ENCODE data around the gene IKZF5. TPM values are rescaled to one million over a fixed set of nuclear protein-coding genes. Genes with fewer than 3 reads are reported as not detected.

Gene IKZF5
- total RNA-seq, 2 experiments from 2014 or later, result 81.8 to 87.1 TPM

GRCh38 chr10:122966879-122967278, 41.7 kb downstream of the IKZF5 start:
- H3K27me3 ChIP-seq (ENCODE audit: control insufficient read depth in 1 of 2, insufficient read depth in 2 of 2, low read length in 2 of 2), result peaks cover 2% of the 10 kb centered on the region in 2 experiments
- H3K36me3 ChIP-seq (ENCODE audit: insufficient read depth, low read length), result no peaks in the 10 kb centered on the region
- H3K4me3 Mint-ChIP-seq, result no peak overlapping the region
- no peak for ATAC-seq (ENCODE audit: poor library complexity)
- intact Hi-C loops (cut with DNase I, micrococcal nuclease), result no loop called here
- H3K27ac Mint-ChIP-seq, result no peak overlapping the region
- DNase-seq, result no peak
- ChIA-PET CTCF (interaction anchor here (1.3 kb wide), 1 partner anchor 13 kb away, joined by 4 read pairs; the partner anchor contains the start of gene PSTK), POLR2A (interaction anchor here (1.6 kb wide), 1 partner anchor 13 kb away, joined by 5 read pairs; the partner anchor contains the start of gene PSTK)
- TF ChIP-seq CTCF (IDR thresholded peaks at IDR 0.05), result no peak
- H3K9me3 Mint-ChIP-seq, result peaks cover 22% of the 10 kb centered on the region
- H3K4me1 Mint-ChIP-seq (ENCODE audit: low read depth), result no peaks in the 10 kb centered on the region
- peaks cover 39% of the 10 kb centered on the region for H3K27me3 Mint-ChIP-seq
- no peaks in the 10 kb centered on the region for H3K36me3 Mint-ChIP-seq (ENCODE audit: low read depth)
- no peak overlapping the region for H3K4me3 ChIP-seq (ENCODE audit: low read length)
- H3K4me1 ChIP-seq (ENCODE audit: insufficient read depth, low read length), result no peaks in the 10 kb centered on the region
- H3K27ac ChIP-seq (ENCODE audit: low read depth in 1 of 2, low read length in 2 of 2), result no peak overlapping the region
- peaks cover 9 to 23% of the 10 kb centered on the region in 2 experiments for H3K9me3 ChIP-seq (ENCODE audit: control insufficient read depth in 1 of 2, insufficient read depth in 1 of 2, low read length in 2 of 2)

- no peak overlapping the region for H3K4me3 Mint-ChIP-seq
- no peak overlapping the region for H3K4me3 ChIP-seq (ENCODE audit: low read length)
- CTCF ChIA-PET, result no interaction called here
- H3K4me1 Mint-ChIP-seq (ENCODE audit: low read depth), result no peaks in the 10 kb centered on the region
- H3K9me3 Mint-ChIP-seq, result peaks cover 15% of the 10 kb centered on the region
- DNase-seq (no peak), ATAC-seq (ENCODE audit: poor library complexity) (no peak)
- H3K27ac ChIP-seq (ENCODE audit: low read depth in 1 of 2, low read length in 2 of 2), result no peak overlapping the region
- H3K36me3 ChIP-seq (ENCODE audit: insufficient read depth, low read length), result no peaks in the 10 kb centered on the region
- no peaks in the 10 kb centered on the region for H3K4me1 ChIP-seq (ENCODE audit: insufficient read depth, low read length)
- peaks cover 48% of the 10 kb centered on the region for H3K27me3 Mint-ChIP-seq
- no peak overlapping the region for H3K27ac Mint-ChIP-seq
- intact Hi-C loops (cut with DNase I, micrococcal nuclease), result no loop called here
- H3K36me3 Mint-ChIP-seq (ENCODE audit: low read depth), result no peaks in the 10 kb centered on the region
- TF ChIP-seq CTCF (IDR thresholded peaks at IDR 0.05), result no peak
- H3K9me3 ChIP-seq (ENCODE audit: control insufficient read depth in 1 of 2, insufficient read depth in 1 of 2, low read length in 2 of 2), result peaks cover 9 to 20% of the 10 kb centered on the region in 2 experiments
- peaks cover 7 to 8% of the 10 kb centered on the region in 2 experiments for H3K27me3 ChIP-seq (ENCODE audit: control insufficient read depth in 1 of 2, insufficient read depth in 2 of 2, low read length in 2 of 2)
- POLR2A ChIA-PET, result interaction anchor here (1.0 kb wide), 1 partner anchor 8 kb away, joined by 3 read pairs; the partner anchor contains the start of gene C10orf88
These were observed 46.2 kb downstream of the IKZF5 start for GRCh38 chr10:122962405-122962804.

- Mint-ChIP-seq H3K36me3 (ENCODE audit: low read depth) (peaks cover 15% of the 10 kb centered on the region), H3K27me3 (peaks cover 18% of the 10 kb centered on the region), H3K27ac (no peak overlapping the region), H3K9me3 (peaks cover 2% of the 10 kb centered on the region), H3K4me1 (ENCODE audit: low read depth) (peaks cover 27% of the 10 kb centered on the region), H3K4me3 (no peak overlapping the region)
- TF ChIP-seq CTCF (IDR thresholded peaks at IDR 0.05), result no peak
- Histone ChIP-seq H3K27me3 (ENCODE audit: control insufficient read depth in 1 of 2, insufficient read depth in 2 of 2, low read length in 2 of 2) (peaks cover 7 to 8% of the 10 kb centered on the region in 2 experiments), H3K9me3 (ENCODE audit: control insufficient read depth in 1 of 2, insufficient read depth in 1 of 2, low read length in 2 of 2) (peaks cover 0 to 12% of the 10 kb centered on the region in 2 experiments), H3K4me1 (ENCODE audit: insufficient read depth, low read length) (peaks cover 23% of the 10 kb centered on the region), H3K36me3 (ENCODE audit: insufficient read depth, low read length) (no peaks in the 10 kb centered on the region), H3K27ac (ENCODE audit: low read depth in 1 of 2, low read length in 2 of 2) (no peak overlapping the region), H3K4me3 (ENCODE audit: low read length) (no peak overlapping the region)
- DNase-seq, result no peak
- no peak for ATAC-seq (ENCODE audit: poor library complexity)
- intact Hi-C loops (cut with DNase I, micrococcal nuclease), result loop anchor here in 1 of 2 experiments (2.0 to 10.0 kb wide), 5 partner anchors 53 to 1033 kb away; partner anchors contain the start of genes ATE1, BUB3 and PLEKHA1
- ChIA-PET CTCF (interaction anchor here (1.3 kb wide), 1 partner anchor 23 kb away, joined by 5 read pairs; the partner anchor contains the start of gene PSTK), POLR2A (interaction anchor here (0.6 to 1.5 kb wide), 2 partner anchors 23 to 1354 kb away, joined by 3 to 4 read pairs; partner anchors contain the start of gene PSTK)
These were observed 51.1 kb downstream of the IKZF5 start for GRCh38 chr10:122957474-122957873.
